K562 (cell line): ENCODE results near the gene PTPRB. TPM values are rescaled to one million over a fixed set of nuclear protein-coding genes. Genes with fewer than 3 reads are reported as not detected.
A peak's percentile ranks its signal among the peaks of the same experiment; 100 is the strongest.

ENCODE experiments used
- ATAC-seq: fragments of 200-7000 bp; cut with Tn5 transposase; 3 replicates; pipeline ENCODE4 v1.9.1; 2020; ENCODE audit warnings: moderate library complexity
- BruUV-seq: library from RNA; stranded (reverse); fragments of 400-500 nt; replicated peaks from 2 replicates; lab custom pipeline; 2021; lab: Mats Ljungman, UMichigan
- CTCF ChIA-PET: fragments of 300-600 bp; formaldehyde crosslinking; extraction: SDS; loops from one replicate; lab custom pipeline; 2021; ENCODE audit warnings: low intra/inter-chr PET ratio; lab: Yijun Ruan, JAX
- POLR2A ChIA-PET: fragments of 300-600, 350-650 bp; sonication (Branson Sonifier 250); formaldehyde crosslinking; extraction: SDS; loops from one replicate; lab custom pipeline; 2021; ENCODE audit warnings: antibody characterized with exemption, inconsistent platforms; lab: Yijun Ruan, JAX
- DNase-seq, 4 experiments: peaks; one replicate each; pipeline versions ENCODE4 v3.0.0 to v3.0.0-alpha.2; 2011 to 2018; ENCODE audit warnings: low spot score in 3 of 4, mixed read lengths in 3 of 4; ENCODE audit errors: extremely low read depth in 1 of 4
- FAIRE-seq: peaks from 2 replicates; lab custom pipeline; 2011; peaks lifted over from hg19 to GRCh38; lab: Jason Lieb, UNC
- H2AFZ ChIP-seq: 2 replicates; pipeline ENCODE4 v1.6.0; 2011; ENCODE audit warnings: low read depth, low read length, control low read depth, inconsistent platforms
- H3K27ac ChIP-seq: fragments of 200-600 bp; 3 replicates; pipeline ENCODE4 v1.8.0; 2011; ENCODE audit warnings: low read depth, mild to moderate bottlenecking, control low read depth, inconsistent platforms, low read length, moderate library complexity, mixed read lengths; ENCODE audit errors: extremely low read depth
- H3K27me3 ChIP-seq, 2 experiments: fragments of 300-600 bp in 1 of 2; 2 replicates in 1 of 2; 3 replicates in 1 of 2; pipeline versions ENCODE4 v1.6.0 to v1.8.0; 2011; ENCODE audit warnings: inconsistent platforms in 2 of 2, low read length in 2 of 2, mild to moderate bottlenecking in 1 of 2, mixed read lengths in 1 of 2, moderate library complexity in 1 of 2; ENCODE audit not compliant: control insufficient read depth in 2 of 2, insufficient read depth in 2 of 2
- H3K36me3 ChIP-seq: fragments of 300-600 bp; 3 replicates; pipeline ENCODE4 v1.8.0; 2011; ENCODE audit warnings: mild to moderate bottlenecking, low read length, inconsistent platforms; ENCODE audit not compliant: control insufficient read depth, insufficient read depth
- H3K4me1 ChIP-seq, 2 experiments: fragments of 200-600 bp in 1 of 2; replicated peaks in 1 of 2; 2 replicates in 1 of 2; 3 replicates in 1 of 2; pipeline versions ENCODE4 v1.5.1 to v1.8.0; 2011; ENCODE audit warnings: inconsistent platforms in 2 of 2, low read length in 2 of 2, mild to moderate bottlenecking in 1 of 2, mixed read lengths in 1 of 2, moderate library complexity in 1 of 2; ENCODE audit not compliant: control insufficient read depth in 2 of 2, insufficient read depth in 2 of 2
- H3K4me2 ChIP-seq: 2 replicates; pipeline ENCODE4 v1.6.1; 2011; ENCODE audit warnings: low read length, control low read depth, inconsistent platforms, mixed read lengths; ENCODE audit not compliant: insufficient read depth
- H3K4me3 ChIP-seq: fragments of 200-600 bp; sonication (generic), shearing (Covaris generic); 2 replicates; pipeline ENCODE4 v1.5.1; 2016; ENCODE audit warnings: control low read depth, inconsistent platforms
- H3K79me2 ChIP-seq: fragments of 200-600 bp; 3 replicates; pipeline ENCODE4 v1.8.0; 2011; ENCODE audit warnings: low read length, inconsistent platforms; ENCODE audit not compliant: control insufficient read depth, insufficient read depth
- H3K9ac ChIP-seq, 2 experiments: 2 replicates each; pipeline versions ENCODE4 v1.6.0 to v1.6.1; 2011; ENCODE audit warnings: low read depth in 2 of 2, low read length in 2 of 2, control low read depth in 1 of 2, inconsistent platforms in 1 of 2, mild to moderate bottlenecking in 1 of 2, mixed read lengths in 1 of 2; ENCODE audit not compliant: insufficient read depth in 1 of 2
- H3K9me1 ChIP-seq: one replicate; pipeline ENCODE4 v1.6.0; 2011; ENCODE audit warnings: inconsistent platforms, mild to moderate bottlenecking, low read length, moderate library complexity; ENCODE audit not compliant: control insufficient read depth, insufficient read depth
- H3K9me3 ChIP-seq: replicated peaks from 2 replicates; pipeline ENCODE4 v1.5.1; 2011; ENCODE audit warnings: low read depth, low read length, inconsistent platforms; ENCODE audit not compliant: control insufficient read depth, insufficient read depth
- H4K20me1 ChIP-seq: replicated peaks from 2 replicates; pipeline ENCODE4 v1.6.1; 2011; ENCODE audit warnings: low read length, inconsistent platforms, mixed read lengths; ENCODE audit not compliant: control insufficient read depth, insufficient read depth
- ARID2 ChIP-seq: fragments of 450-650 bp; IDR thresholded peaks from 2 replicates; pipeline ENCODE4 v1.6.1; 2017; ENCODE audit warnings: antibody characterized with exemption, mild to moderate bottlenecking
- CEBPG ChIP-seq, 3 experiments: fragments of 200-800 bp in 1 of 3; sonication (Bioruptor generic) in 1 of 3; sonication (generic) in 1 of 3; formaldehyde crosslinking in 1 of 3; IDR thresholded peaks in 2 of 3; conservative IDR thresholded peaks in 1 of 3; 2 replicates each; pipeline versions ENCODE4 v1.6.1 to v1.8.0; 2016 to 2022; ENCODE audit warnings: missing compliant biosample characterization in 2 of 3, missing genetic modification characterization in 2 of 3, mild to moderate bottlenecking in 1 of 3, missing genetic modification reagents in 1 of 3
- HEY1 ChIP-seq: fragments of 250-450 bp; sonication (Bioruptor Pico); IDR thresholded peaks from 2 replicates; pipeline ENCODE4 v1.5.0; 2020; ENCODE audit warnings: mild to moderate bottlenecking, moderate library complexity, borderline replicate concordance
- IFI16 ChIP-seq: fragments of 250-450 bp; sonication (Bioruptor Pico); IDR thresholded peaks from 2 replicates; pipeline ENCODE4 v2.1.2; 2022; ENCODE audit warnings: mild to moderate bottlenecking, inconsistent platforms
- WGBS: fragments of 100-300 bp; shearing (Covaris generic); methylation state at CpG from one replicate; pipeline ENCODE4 v1.1.6; 2016; ENCODE audit warnings: low coverage, mixed read lengths; ENCODE audit not compliant: insufficient coverage; ENCODE audit errors: missing lambda C conversion rate; 5-methylcytosine and 5-hydroxymethylcytosine counted together
- in situ Hi-C: fragments of 300-500 bp; cut with MboI; formaldehyde crosslinking; loops from 4 replicates; pipeline ENCODE4 v1.15.0; 2018; ENCODE audit warnings: inconsistent platforms, mixed read lengths
- intact Hi-C: fragments of 100-400 bp; cut with micrococcal nuclease; formaldehyde crosslinking; loops from 2 replicates; pipeline ENCODE4 v1.14.2; 2022
- polyA plus RNA-seq, 8 experiments: library from polyadenylated mRNA; depleted of rRNA in 4 of 8; stranded (reverse) in 5 of 8; unstranded in 3 of 8; fragments of >200 nt; fragmentation: Nextera tagmentation in 2 of 8; fragmentation: Illumina TruSeq in 1 of 8; extraction: Ambion mirVana in 2 of 8; extraction: Trizol in 1 of 8; gene quantifications; 2 replicates each; pipeline versions ENCODE4 v1.2.1 to v1.2.3, GENCODE V29; 2011 to 2014; ENCODE audit warnings: inconsistent platforms in 1 of 8, missing spikeins in 1 of 8
- total RNA-seq, 7 experiments: library from RNA; depleted of rRNA in 6 of 7; stranded (reverse); fragments of >200 nt in 6 of 7; fragmentation: Illumina TruSeq in 2 of 7; extraction: Trizol in 2 of 7; gene quantifications; 2 replicates each; pipeline versions ENCODE4 v1.2.1 to v1.2.3, GENCODE V29; 2011 to 2021; ENCODE audit warnings: low replicate concordance in 1 of 7
- TF ChIP-seq, protein P1 (sequence below): fragments of 200-600 bp; sonication (generic); IDR thresholded peaks from one replicate; pipeline ENCODE4 v1.6.1; 2012; ENCODE audit warnings: mild to moderate bottlenecking, low read depth, low read length, inconsistent platforms
- TF ChIP-seq, protein P2 (sequence below): fragments of 250-450 bp; sonication (Bioruptor Pico); IDR thresholded peaks from 2 replicates; pipeline ENCODE4 v1.5.0; 2021; ENCODE audit warnings: mild to moderate bottlenecking, moderate library complexity

Gene PTPRB
- total and polyA plus RNA-seq, 9 of the 15 experiments (the other 6 are each of a cell fraction or from before 2014, with no cell fraction given), result 0.46 to 5.9 (median 3.1) TPM

DNA sequence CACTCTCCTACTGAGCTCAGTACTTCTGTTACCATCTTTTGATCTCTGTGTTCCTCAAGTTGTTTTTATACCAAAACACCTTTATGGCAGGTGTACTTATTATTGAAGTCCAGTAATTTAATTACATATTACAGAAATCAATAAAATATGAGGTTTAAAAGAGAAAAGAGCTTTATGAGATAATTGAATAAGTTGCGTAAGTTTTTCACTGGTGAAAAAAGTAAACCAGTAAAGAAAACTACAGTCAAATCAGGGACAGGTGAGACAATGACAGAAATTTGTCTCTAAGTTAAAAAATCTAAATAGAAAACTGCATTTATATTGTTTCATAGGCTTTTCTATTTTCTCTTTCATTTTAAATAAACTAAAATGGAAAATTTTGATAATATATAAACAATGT, 29.1 kb upstream of the PTPRB start:
- H3K9ac ChIP-seq, result no peak overlapping the region
- peaks cover 0 to 17% of the 10 kb centered on the region in 2 experiments; a peak in 3 of 5 replicates for H3K4me1 ChIP-seq
- H3K27ac ChIP-seq, result no peak overlapping the region
- 94% methylated on average over 1 of the region's 1 CpG for WGBS
- BruUV-seq, result no TSS peak
- CTCF ChIA-PET, result no interaction called here
- H3K36me3 ChIP-seq, result no peaks in the 10 kb centered on the region
- H3K9me1 ChIP-seq, result no peaks in the 10 kb centered on the region
- H3K79me2 ChIP-seq, result no peaks in the 10 kb centered on the region
- FAIRE-seq (no peak), DNase-seq (no peak), ATAC-seq (no peak)
- no peaks in the 10 kb centered on the region for H3K9me3 ChIP-seq
- no peaks in the 10 kb centered on the region for H4K20me1 ChIP-seq
- no peaks in the 10 kb centered on the region for H3K27me3 ChIP-seq
- in situ Hi-C loops (no loop called here), intact Hi-C loops (no loop called here)
- H2AFZ ChIP-seq, result no peak overlapping the region; the same call in 1 of the 2 replicates
- H3K4me3 ChIP-seq, result no peak overlapping the region
- POLR2A ChIA-PET, result no interaction called here
- no peak overlapping the region for H3K4me2 ChIP-seq
- TF ChIP-seq ARID2, result no peak
- TF ChIP-seq IFI16 (CRISPR knock-in tag), result no peak
- TF ChIP-seq, protein P1, sequence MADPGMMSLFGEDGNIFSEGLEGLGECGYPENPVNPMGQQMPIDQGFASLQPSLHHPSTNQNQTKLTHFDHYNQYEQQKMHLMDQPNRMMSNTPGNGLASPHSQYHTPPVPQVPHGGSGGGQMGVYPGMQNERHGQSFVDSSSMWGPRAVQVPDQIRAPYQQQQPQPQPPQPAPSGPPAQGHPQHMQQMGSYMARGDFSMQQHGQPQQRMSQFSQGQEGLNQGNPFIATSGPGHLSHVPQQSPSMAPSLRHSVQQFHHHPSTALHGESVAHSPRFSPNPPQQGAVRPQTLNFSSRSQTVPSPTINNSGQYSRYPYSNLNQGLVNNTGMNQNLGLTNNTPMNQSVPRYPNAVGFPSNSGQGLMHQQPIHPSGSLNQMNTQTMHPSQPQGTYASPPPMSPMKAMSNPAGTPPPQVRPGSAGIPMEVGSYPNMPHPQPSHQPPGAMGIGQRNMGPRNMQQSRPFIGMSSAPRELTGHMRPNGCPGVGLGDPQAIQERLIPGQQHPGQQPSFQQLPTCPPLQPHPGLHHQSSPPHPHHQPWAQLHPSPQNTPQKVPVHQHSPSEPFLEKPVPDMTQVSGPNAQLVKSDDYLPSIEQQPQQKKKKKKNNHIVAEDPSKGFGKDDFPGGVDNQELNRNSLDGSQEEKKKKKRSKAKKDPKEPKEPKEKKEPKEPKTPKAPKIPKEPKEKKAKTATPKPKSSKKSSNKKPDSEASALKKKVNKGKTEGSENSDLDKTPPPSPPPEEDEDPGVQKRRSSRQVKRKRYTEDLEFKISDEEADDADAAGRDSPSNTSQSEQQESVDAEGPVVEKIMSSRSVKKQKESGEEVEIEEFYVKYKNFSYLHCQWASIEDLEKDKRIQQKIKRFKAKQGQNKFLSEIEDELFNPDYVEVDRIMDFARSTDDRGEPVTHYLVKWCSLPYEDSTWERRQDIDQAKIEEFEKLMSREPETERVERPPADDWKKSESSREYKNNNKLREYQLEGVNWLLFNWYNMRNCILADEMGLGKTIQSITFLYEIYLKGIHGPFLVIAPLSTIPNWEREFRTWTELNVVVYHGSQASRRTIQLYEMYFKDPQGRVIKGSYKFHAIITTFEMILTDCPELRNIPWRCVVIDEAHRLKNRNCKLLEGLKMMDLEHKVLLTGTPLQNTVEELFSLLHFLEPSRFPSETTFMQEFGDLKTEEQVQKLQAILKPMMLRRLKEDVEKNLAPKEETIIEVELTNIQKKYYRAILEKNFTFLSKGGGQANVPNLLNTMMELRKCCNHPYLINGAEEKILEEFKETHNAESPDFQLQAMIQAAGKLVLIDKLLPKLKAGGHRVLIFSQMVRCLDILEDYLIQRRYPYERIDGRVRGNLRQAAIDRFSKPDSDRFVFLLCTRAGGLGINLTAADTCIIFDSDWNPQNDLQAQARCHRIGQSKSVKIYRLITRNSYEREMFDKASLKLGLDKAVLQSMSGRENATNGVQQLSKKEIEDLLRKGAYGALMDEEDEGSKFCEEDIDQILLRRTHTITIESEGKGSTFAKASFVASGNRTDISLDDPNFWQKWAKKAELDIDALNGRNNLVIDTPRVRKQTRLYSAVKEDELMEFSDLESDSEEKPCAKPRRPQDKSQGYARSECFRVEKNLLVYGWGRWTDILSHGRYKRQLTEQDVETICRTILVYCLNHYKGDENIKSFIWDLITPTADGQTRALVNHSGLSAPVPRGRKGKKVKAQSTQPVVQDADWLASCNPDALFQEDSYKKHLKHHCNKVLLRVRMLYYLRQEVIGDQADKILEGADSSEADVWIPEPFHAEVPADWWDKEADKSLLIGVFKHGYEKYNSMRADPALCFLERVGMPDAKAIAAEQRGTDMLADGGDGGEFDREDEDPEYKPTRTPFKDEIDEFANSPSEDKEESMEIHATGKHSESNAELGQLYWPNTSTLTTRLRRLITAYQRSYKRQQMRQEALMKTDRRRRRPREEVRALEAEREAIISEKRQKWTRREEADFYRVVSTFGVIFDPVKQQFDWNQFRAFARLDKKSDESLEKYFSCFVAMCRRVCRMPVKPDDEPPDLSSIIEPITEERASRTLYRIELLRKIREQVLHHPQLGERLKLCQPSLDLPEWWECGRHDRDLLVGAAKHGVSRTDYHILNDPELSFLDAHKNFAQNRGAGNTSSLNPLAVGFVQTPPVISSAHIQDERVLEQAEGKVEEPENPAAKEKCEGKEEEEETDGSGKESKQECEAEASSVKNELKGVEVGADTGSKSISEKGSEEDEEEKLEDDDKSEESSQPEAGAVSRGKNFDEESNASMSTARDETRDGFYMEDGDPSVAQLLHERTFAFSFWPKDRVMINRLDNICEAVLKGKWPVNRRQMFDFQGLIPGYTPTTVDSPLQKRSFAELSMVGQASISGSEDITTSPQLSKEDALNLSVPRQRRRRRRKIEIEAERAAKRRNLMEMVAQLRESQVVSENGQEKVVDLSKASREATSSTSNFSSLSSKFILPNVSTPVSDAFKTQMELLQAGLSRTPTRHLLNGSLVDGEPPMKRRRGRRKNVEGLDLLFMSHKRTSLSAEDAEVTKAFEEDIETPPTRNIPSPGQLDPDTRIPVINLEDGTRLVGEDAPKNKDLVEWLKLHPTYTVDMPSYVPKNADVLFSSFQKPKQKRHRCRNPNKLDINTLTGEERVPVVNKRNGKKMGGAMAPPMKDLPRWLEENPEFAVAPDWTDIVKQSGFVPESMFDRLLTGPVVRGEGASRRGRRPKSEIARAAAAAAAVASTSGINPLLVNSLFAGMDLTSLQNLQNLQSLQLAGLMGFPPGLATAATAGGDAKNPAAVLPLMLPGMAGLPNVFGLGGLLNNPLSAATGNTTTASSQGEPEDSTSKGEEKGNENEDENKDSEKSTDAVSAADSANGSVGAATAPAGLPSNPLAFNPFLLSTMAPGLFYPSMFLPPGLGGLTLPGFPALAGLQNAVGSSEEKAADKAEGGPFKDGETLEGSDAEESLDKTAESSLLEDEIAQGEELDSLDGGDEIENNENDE, result no peak
- TF ChIP-seq HEY1 (CRISPR knock-in tag), result no peak
- TF ChIP-seq, protein P2, sequence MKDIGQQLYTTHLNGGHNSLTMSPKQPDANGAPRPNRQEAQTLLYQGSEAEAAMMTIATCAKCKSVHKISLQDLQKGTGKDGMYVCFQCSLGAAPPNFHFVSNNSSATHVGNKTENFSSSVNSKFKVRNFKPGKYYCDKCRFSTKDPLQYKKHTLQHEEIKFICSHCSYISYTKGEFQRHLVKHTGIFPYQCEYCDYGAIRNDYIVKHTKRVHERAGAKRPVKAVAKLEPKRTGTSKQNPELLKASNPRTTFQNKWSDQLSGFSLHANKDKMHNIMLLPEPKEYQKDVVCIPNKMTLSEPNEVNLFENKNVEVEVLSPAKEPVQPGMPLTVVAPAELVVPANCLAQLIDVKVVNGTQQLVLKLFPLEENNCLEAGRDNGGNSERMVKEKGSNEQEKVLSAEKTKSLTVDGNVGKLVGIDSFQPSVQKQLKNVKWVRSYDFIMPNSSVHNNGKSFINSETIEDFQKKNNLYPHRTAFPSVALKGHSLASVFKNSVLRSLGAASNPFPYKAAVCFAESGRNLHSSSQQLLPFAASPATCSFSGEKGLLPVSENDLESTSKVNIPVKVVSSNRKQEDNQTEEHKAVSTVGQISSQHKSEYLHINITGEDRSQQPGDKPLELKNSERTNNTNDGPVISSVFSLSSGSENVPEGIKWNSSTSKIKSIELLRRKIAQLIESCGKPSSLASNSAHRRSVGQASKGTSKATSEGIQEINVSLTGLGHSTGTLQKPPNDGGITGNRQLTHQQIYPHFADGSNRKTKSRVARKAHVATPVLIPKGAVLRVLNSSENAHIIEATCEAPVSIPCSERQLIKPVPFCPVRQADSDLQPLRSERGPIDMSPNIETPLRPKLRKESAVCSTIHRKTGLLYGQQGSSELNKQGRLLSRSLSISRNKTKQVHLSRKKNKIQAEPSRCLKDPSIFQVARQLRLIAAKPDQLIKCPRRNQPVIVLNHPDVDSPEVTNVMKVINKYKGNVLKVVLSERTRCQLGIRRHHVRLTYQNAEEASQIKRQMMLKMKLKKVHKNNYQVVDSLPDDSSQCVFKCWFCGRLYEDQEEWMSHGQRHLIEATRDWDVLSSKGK, result no peak
- no peak for TF ChIP-seq CEBPG (CRISPR knock-in tag; IDR thresholded peaks at IDR 0.05)
- TF ChIP-seq CEBPG (tag; conservative IDR thresholded peaks at IDR 0.05 in 1 of 2, IDR thresholded peaks at IDR 0.05 in 1 of 2), result peak in 1 of 2 experiments; percentile 55; a peak in 2 of 4 replicates
